HL-60 (cell line): Measurements from ENCODE around the gene GLCE.
A peak's percentile ranks its signal among the peaks of the same experiment; 100 is the strongest.

Experiments
- CTCF ChIP-seq: IDR thresholded peaks from one replicate; pipeline ENCODE4 v1.5.1; 2011; ENCODE audit warnings: low read length, control low read depth, inconsistent platforms; ENCODE audit not compliant: insufficient read depth
- POLR2AphosphoS5 ChIP-seq: IDR thresholded peaks from 2 replicates; pipeline ENCODE4 v1.6.1; 2012; ENCODE audit warnings: low read depth

GRCh38 chr15:69160141-69160993, at the start of gene GLCE:
- TF ChIP-seq POLR2AphosphoS5: peak; percentile 86
- no peak for TF ChIP-seq CTCF
